ENCODE measurements around the gene GRID1. TPM values are rescaled to one million over a fixed set of nuclear protein-coding genes. Genes with fewer than 3 reads are reported as not detected.

GRID1 gene
- total RNA-seq, 4 donors from 2014 or later = 1.4 to 4.9 (median 2.0) TPM

DNA sequence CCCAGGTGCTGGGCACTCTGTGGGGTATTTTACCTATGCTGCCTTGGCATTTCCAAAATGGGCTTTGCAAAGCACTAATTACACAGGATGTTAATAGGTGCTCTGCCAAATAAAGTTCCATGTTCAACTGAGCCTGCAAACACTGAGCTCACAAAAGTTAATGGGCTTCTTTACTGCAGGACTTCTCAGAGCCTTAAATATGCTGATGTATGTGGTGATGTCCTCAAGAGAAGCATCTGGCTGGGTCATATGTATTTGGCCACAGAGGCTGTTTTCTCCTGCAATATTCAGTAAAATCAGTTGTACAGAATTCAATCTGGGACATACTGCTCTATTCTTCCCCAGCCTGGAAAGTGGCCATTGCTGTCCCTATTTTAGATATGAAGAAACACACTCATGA is 31.3 kb downstream of the GRID1 start:
- TF ChIP-seq CTCF (IDR thresholded peaks at IDR 0.05) = no peak
- TF ChIP-seq POLR2A (IDR thresholded peaks at IDR 0.05) = no peak
- intact Hi-C loops (cut with DNase I; ENCODE audit: low total_unique reads) = no loop called here
- H3K4me3 ChIP-seq (ENCODE audit: low read depth, poor library complexity, severe bottlenecking) = no peak overlapping the region
- no peak for DNase-seq (ENCODE audit: low spot score in 2 of 2)

DNA sequence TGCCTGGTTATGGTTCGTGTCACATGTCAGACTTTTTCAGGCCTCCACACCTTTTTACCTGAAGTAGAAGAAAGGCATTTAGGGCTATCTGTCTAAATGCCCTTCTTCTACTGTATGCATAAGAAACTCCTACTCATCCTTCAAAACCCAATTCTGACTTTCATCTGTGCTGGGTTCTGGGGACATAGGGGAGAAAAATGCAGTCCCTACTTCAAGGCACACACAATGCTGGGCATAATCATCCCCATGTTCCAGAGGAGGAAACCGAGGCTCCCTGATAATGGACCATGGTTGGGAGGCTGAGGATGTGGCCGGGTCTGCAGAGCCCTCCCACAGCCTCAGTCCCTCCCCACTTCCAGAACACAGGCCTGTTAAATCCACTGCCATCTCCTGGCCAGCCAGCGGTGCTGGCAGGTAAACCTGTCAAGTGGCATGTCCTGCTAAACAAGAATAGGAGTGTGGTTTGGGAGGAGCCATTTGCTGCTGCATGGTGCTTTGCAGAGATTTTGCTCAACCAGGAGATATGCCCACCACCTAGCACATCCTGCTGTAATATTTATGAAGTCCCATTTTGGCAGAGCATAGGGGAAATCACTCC is 32.0 kb downstream of the GRID1 start:
- DNase-seq (ENCODE audit: low spot score in 2 of 2) = no peak
- no peak overlapping the region for H3K4me3 ChIP-seq (ENCODE audit: low read depth, poor library complexity, severe bottlenecking)
- no peak for TF ChIP-seq CTCF (IDR thresholded peaks at IDR 0.05)
- no peak for TF ChIP-seq POLR2A (IDR thresholded peaks at IDR 0.05)
- 50 to 53% methylated on average over 4 of the region's 4 CpGs for WGBS, 2 donors
- intact Hi-C loops (cut with DNase I; ENCODE audit: low total_unique reads) = no loop called here

DNA sequence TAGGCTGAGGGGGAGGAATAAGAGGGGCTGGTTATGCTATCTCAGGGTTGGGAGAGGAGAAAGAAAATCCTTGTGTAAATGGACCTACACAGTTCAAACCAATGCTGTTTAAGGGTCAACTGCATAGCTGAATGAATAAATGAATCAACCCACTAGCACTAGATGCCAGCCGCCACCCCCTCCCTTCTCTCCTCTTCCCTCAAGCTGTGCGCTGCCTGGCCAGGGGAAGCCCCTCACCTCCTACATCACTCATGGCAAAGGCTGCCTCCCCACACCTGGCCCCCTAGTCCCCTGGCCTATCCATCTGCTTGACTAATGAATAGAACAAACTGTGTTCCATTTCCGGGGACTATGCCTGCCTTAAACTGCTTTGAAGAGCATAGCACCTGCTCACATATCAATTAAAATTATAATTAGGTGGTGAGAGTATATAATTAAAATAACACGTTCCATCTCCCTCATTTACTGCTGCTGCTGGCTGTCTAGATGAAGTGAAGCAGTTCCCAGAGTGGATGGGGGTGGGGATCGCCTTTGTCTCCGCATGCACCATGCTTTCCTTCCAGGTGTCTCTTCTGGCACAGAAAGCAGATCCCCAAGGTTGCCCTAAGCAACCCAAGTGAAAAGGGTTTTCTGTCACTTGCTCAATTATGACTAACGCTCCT is 32.6 kb downstream of the GRID1 start:
- intact Hi-C loops (cut with DNase I; ENCODE audit: low total_unique reads) = no loop called here
- H3K4me3 ChIP-seq (ENCODE audit: low read depth, poor library complexity, severe bottlenecking) = no peak overlapping the region
- 51 to 56% methylated on average over 7 of the region's 7 CpGs for WGBS, 2 donors
- TF ChIP-seq CTCF (IDR thresholded peaks at IDR 0.05) (no peak), POLR2A (IDR thresholded peaks at IDR 0.05) (no peak)
- no peak for DNase-seq (ENCODE audit: low spot score in 2 of 2)

DNA sequence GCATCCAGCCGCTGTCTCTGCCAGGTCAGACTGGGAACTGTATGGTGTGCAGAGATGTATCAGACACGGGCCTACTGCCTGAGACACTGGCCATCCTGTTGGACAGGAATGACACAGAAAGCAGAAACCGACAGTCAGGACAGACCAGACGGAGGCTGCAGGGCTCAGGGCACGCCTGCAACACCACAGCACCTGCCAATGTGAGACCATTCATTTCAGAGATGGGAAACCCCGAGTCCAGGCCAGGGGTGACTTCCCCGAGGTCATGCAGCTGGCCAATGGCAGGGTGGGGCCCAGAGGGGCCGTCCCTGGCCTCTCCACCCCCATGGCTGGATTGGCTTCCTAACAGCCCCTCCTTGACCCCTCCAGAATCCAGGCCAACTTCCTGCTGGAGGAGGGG is 34.7 kb downstream of the GRID1 start:
- no peak overlapping the region for H3K4me3 ChIP-seq (ENCODE audit: low read depth, poor library complexity, severe bottlenecking)
- 60 to 74% methylated on average over 4 to 7 of the region's 8 CpGs for WGBS, 2 donors
- no peak for DNase-seq (ENCODE audit: low spot score in 2 of 2)
- TF ChIP-seq CTCF (IDR thresholded peaks at IDR 0.05) = no peak
- no peak for TF ChIP-seq POLR2A (IDR thresholded peaks at IDR 0.05)
- intact Hi-C loops (cut with DNase I; ENCODE audit: low total_unique reads) = no loop called here

DNA sequence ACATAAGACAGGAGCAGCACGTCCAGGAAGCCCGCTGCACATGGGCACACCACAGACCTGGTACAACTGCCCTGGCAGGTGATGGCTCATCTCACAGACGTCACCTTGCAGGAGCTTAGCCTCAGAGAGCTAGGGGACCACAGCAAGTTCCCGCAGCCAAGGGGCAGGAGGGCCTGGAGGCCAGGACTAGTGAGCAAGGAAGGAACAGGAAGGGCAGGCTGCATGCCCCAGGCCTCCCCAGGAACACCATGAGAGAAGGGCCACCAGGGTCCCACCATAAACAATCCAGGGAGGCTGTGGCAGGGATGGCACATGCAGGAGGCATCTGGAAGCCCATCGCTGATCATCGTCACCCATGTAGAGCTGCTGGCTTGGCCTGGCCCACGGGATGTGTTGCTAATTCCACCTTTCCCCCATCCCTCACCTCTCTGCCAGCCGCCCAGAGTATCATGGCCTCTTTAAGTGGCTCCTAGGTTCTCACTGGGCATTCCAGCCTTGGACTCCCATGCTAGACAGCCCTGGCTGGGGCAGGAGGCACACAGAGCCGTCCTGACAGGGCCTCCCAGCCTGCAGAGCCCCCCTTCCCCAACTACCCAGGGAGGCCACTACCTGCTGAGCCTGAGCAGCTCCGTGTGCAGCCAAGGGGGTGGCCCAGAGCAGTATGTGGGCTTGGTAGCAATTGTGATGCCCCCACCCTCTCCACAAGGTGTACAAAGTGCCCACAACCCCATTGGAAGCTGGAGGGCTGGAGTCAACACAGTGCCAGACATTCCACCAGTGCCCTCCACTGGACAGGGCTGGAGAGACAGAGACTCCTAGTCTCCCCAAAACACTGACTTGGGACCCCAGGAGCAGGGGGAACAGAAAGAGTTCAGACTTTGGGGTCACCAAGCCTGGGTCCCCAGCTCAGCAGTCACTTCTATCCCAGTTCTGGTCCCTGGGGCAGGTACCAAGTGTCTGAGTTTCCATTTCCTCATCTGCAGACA is 35.5 kb downstream of the GRID1 start:
- no peak for DNase-seq (ENCODE audit: low spot score in 2 of 2)
- WGBS, 2 donors = 86 to 94% methylated on average over 7 to 9 of the region's 10 CpGs
- intact Hi-C loops (cut with DNase I; ENCODE audit: low total_unique reads) = no loop called here
- TF ChIP-seq CTCF (IDR thresholded peaks at IDR 0.05) = no peak
- no peak for TF ChIP-seq POLR2A (IDR thresholded peaks at IDR 0.05)
- H3K4me3 ChIP-seq (ENCODE audit: low read depth, poor library complexity, severe bottlenecking) = no peak overlapping the region

All from lower leg skin (tissue), 4 donors.